ENCODE results near the gene DLG2. TPM values are rescaled to one million over a fixed set of nuclear protein-coding genes. Genes with fewer than 3 reads are reported as not detected.

DLG2 gene
- total and polyA plus RNA-seq, 9 of the 15 experiments (the other 6 are each of a cell fraction or from before 2014, with no cell fraction given): 0.52 to 1.6 (median 0.95) TPM

DNA sequence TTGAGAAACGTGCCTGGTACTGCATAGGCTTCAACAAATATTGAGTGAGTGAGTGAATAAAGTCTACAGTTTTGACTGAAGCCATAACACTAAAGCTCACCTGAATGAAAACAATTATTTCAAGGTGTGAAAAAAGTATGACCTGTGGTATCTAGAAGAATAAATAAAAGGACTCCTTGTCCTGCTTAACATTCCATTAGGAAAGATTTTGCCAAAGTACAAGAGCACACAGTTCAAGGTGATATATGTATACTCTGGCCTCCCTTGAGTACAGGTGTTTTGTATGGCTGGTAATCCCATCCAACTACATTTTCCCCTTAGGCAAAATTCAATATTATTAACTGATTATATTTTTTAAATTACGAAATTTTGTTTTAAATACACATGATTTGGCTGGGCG lies 39.5 kb upstream of the DLG2 start:
- 92% methylated on average over 3 of the region's 3 CpGs for WGBS (ENCODE audit: insufficient coverage, low coverage, missing lambda C conversion rate)
- Histone ChIP-seq H3K27me3 (ENCODE audit: control insufficient read depth in 2 of 2, insufficient read depth in 2 of 2, low read length in 2 of 2) (no peaks in the 10 kb centered on the region), H3K9ac (ENCODE audit: insufficient read depth in 1 of 2, low read depth in 2 of 2, low read length in 2 of 2) (no peak overlapping the region), H3K4me2 (ENCODE audit: insufficient read depth, low read length) (no peak overlapping the region), H3K4me1 (replicated peaks in 1 of 2; ENCODE audit: control insufficient read depth in 2 of 2, insufficient read depth in 2 of 2, low read length in 2 of 2) (peaks cover 5 to 14% of the 10 kb centered on the region in 2 experiments; a peak in 3 of 5 replicates), H3K4me3 (no peak overlapping the region), H3K27ac (ENCODE audit: extremely low read depth, low read depth, low read length) (no peak overlapping the region), H3K9me3 (replicated peaks; ENCODE audit: control insufficient read depth, insufficient read depth, low read depth, low read length) (no peaks in the 10 kb centered on the region), H4K20me1 (replicated peaks; ENCODE audit: control insufficient read depth, insufficient read depth, low read length) (peaks cover 16% of the 10 kb centered on the region), H3K36me3 (ENCODE audit: control insufficient read depth, insufficient read depth, low read length) (peaks cover 15% of the 10 kb centered on the region), H2AFZ (ENCODE audit: low read depth, low read length) (peak overlapping the region; percentile 99; the same call in 1 of the 2 replicates), H3K9me1 (ENCODE audit: control insufficient read depth, insufficient read depth, low read length) (no peaks in the 10 kb centered on the region), H3K79me2 (ENCODE audit: control insufficient read depth, insufficient read depth, low read length) (peaks cover 32% of the 10 kb centered on the region)
- BruUV-seq (replicated peaks): no TSS peak
- intact Hi-C loops (cut with micrococcal nuclease): loop anchor here (10.0 kb wide), 2 partner anchors 508 to 578 kb away; partner anchors contain the start of gene EED
- DNase-seq (ENCODE audit: extremely low read depth in 1 of 4, low spot score in 3 of 4): no peak
- TF ChIP-seq ZNF444 (CRISPR knock-in tag; IDR thresholded peaks at IDR 0.05) (no peak), ZNF57 (CRISPR knock-in tag; IDR thresholded peaks at IDR 0.05) (no peak), SMC3 (conservative IDR thresholded peaks at IDR 0.05; ENCODE audit: insufficient read depth, low read depth, low read length) (no peak), BCL6 (CRISPR knock-in tag; IDR thresholded peaks at IDR 0.05) (no peak), ZFP36 (IDR thresholded peaks at IDR 0.05; ENCODE audit: low read depth, low read length, partially characterized antibody) (no peak), SETDB1 (IDR thresholded peaks at IDR 0.05; ENCODE audit: low read length) (no peak), ZNF668 (CRISPR knock-in tag; IDR thresholded peaks at IDR 0.05) (no peak), ESRRB (CRISPR knock-in tag; IDR thresholded peaks at IDR 0.05; ENCODE audit: borderline replicate concordance) (no peak), ELF4 (CRISPR knock-in tag; IDR thresholded peaks at IDR 0.05) (no peak), POLR2AphosphoS2 (IDR thresholded peaks at IDR 0.05; ENCODE audit: low read length) (no peak), ZNF124 (CRISPR knock-in tag; IDR thresholded peaks at IDR 0.05) (no peak)
- TF ChIP-seq, protein P1, sequence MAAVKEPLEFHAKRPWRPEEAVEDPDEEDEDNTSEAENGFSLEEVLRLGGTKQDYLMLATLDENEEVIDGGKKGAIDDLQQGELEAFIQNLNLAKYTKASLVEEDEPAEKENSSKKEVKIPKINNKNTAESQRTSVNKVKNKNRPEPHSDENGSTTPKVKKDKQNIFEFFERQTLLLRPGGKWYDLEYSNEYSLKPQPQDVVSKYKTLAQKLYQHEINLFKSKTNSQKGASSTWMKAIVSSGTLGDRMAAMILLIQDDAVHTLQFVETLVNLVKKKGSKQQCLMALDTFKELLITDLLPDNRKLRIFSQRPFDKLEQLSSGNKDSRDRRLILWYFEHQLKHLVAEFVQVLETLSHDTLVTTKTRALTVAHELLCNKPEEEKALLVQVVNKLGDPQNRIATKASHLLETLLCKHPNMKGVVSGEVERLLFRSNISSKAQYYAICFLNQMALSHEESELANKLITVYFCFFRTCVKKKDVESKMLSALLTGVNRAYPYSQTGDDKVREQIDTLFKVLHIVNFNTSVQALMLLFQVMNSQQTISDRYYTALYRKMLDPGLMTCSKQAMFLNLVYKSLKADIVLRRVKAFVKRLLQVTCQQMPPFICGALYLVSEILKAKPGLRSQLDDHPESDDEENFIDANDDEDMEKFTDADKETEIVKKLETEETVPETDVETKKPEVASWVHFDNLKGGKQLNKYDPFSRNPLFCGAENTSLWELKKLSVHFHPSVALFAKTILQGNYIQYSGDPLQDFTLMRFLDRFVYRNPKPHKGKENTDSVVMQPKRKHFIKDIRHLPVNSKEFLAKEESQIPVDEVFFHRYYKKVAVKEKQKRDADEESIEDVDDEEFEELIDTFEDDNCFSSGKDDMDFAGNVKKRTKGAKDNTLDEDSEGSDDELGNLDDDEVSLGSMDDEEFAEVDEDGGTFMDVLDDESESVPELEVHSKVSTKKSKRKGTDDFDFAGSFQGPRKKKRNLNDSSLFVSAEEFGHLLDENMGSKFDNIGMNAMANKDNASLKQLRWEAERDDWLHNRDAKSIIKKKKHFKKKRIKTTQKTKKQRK (IDR thresholded peaks at IDR 0.05; ENCODE audit: borderline replicate concordance, low read depth, low read length): no peak
- TF ChIP-seq, protein P2, sequence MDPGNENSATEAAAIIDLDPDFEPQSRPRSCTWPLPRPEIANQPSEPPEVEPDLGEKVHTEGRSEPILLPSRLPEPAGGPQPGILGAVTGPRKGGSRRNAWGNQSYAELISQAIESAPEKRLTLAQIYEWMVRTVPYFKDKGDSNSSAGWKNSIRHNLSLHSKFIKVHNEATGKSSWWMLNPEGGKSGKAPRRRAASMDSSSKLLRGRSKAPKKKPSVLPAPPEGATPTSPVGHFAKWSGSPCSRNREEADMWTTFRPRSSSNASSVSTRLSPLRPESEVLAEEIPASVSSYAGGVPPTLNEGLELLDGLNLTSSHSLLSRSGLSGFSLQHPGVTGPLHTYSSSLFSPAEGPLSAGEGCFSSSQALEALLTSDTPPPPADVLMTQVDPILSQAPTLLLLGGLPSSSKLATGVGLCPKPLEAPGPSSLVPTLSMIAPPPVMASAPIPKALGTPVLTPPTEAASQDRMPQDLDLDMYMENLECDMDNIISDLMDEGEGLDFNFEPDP (CRISPR knock-in tag; IDR thresholded peaks at IDR 0.05): no peak
- TF ChIP-seq, protein P3, sequence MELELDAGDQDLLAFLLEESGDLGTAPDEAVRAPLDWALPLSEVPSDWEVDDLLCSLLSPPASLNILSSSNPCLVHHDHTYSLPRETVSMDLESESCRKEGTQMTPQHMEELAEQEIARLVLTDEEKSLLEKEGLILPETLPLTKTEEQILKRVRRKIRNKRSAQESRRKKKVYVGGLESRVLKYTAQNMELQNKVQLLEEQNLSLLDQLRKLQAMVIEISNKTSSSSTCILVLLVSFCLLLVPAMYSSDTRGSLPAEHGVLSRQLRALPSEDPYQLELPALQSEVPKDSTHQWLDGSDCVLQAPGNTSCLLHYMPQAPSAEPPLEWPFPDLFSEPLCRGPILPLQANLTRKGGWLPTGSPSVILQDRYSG (tag; conservative IDR thresholded peaks at IDR 0.05; ENCODE audit: low read depth): no peak
- ChIA-PET CTCF (ENCODE audit: low intra/inter-chr PET ratio) (no interaction called here), POLR2A (no interaction called here)
- in situ Hi-C loops (cut with MboI): no loop called here
- FAIRE-seq: no peak
- ATAC-seq: no peak

Measured in K562 (cell line).